ENCODE results near the gene UBE3D. TPM values are rescaled to one million over a fixed set of nuclear protein-coding genes. Genes with fewer than 3 reads are reported as not detected.

UBE3D gene
- total and polyA plus RNA-seq, 2 experiments from 2014 or later = 17.5 to 31.4 TPM

DNA sequence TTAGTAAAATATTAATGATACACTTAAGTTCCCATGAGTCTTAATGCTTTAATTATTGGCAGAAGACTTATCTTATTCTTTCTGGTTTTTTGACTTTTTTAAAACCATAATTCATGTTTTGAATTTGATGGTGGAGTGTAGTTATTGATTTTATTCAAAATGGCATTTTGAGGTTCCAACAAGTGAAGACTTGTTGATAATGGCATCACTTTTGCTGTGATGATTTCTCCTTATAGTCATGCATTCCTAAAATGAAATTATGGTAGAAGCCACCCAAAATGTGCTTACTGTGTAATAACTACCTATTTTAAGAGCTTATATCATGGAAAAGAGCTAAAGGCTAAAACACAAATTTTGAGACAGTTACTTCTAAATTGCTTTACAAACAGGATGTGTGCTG, 4.0 kb upstream of the UBE3D start (continued):
- TF ChIP-seq, protein P1, sequence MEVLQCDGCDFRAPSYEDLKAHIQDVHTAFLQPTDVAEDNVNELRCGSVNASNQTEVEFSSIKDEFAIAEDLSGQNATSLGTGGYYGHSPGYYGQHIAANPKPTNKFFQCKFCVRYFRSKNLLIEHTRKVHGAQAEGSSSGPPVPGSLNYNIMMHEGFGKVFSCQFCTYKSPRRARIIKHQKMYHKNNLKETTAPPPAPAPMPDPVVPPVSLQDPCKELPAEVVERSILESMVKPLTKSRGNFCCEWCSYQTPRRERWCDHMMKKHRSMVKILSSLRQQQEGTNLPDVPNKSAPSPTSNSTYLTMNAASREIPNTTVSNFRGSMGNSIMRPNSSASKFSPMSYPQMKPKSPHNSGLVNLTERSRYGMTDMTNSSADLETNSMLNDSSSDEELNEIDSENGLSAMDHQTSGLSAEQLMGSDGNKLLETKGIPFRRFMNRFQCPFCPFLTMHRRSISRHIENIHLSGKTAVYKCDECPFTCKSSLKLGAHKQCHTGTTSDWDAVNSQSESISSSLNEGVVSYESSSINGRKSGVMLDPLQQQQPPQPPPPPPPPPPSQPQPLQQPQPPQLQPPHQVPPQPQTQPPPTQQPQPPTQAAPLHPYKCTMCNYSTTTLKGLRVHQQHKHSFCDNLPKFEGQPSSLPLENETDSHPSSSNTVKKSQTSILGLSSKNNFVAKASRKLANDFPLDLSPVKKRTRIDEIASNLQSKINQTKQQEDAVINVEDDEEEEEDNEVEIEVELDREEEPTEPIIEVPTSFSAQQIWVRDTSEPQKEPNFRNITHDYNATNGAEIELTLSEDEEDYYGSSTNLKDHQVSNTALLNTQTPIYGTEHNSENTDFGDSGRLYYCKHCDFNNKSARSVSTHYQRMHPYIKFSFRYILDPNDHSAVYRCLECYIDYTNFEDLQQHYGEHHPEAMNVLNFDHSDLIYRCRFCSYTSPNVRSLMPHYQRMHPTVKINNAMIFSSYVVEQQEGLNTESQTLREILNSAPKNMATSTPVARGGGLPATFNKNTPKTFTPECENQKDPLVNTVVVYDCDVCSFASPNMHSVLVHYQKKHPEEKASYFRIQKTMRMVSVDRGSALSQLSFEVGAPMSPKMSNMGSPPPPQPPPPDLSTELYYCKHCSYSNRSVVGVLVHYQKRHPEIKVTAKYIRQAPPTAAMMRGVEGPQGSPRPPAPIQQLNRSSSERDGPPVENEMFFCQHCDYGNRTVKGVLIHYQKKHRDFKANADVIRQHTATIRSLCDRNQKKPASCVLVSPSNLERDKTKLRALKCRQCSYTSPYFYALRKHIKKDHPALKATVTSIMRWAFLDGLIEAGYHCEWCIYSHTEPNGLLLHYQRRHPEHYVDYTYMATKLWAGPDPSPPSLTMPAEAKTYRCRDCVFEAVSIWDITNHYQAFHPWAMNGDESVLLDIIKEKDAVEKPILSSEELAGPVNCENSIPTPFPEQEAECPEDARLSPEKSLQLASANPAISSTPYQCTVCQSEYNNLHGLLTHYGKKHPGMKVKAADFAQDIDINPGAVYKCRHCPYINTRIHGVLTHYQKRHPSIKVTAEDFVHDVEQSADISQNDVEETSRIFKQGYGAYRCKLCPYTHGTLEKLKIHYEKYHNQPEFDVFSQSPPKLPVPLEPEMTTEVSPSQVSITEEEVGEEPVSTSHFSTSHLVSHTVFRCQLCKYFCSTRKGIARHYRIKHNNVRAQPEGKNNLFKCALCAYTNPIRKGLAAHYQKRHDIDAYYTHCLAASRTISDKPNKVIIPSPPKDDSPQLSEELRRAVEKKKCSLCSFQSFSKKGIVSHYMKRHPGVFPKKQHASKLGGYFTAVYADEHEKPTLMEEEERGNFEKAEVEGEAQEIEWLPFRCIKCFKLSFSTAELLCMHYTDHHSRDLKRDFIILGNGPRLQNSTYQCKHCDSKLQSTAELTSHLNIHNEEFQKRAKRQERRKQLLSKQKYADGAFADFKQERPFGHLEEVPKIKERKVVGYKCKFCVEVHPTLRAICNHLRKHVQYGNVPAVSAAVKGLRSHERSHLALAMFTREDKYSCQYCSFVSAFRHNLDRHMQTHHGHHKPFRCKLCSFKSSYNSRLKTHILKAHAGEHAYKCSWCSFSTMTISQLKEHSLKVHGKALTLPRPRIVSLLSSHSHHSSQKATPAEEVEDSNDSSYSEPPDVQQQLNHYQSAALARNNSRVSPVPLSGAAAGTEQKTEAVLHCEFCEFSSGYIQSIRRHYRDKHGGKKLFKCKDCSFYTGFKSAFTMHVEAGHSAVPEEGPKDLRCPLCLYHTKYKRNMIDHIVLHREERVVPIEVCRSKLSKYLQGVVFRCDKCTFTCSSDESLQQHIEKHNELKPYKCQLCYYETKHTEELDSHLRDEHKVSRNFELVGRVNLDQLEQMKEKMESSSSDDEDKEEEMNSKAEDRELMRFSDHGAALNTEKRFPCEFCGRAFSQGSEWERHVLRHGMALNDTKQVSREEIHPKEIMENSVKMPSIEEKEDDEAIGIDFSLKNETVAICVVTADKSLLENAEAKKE (CRISPR knock-in tag; IDR thresholded peaks at IDR 0.05) = no peak
- TF ChIP-seq POLR2AphosphoS5 (IDR thresholded peaks at IDR 0.05; ENCODE audit: low read depth) = no peak
- TF ChIP-seq CTCF (conservative IDR thresholded peaks at IDR 0.05; ENCODE audit: low read depth in 2 of 2) = no peak
- no peak for TF ChIP-seq JUNB (IDR thresholded peaks at IDR 0.05; ENCODE audit: unreplicated experiment)
- TF ChIP-seq NANOG (IDR thresholded peaks at IDR 0.05; ENCODE audit: borderline replicate concordance) = no peak

- no peaks in the 10 kb centered on the region for H3K27me3 ChIP-seq (ENCODE audit: insufficient read depth)
- Mint-ChIP-seq H3K9me3 (no peaks in the 10 kb centered on the region), H3K4me1 (peaks cover 46% of the 10 kb centered on the region), H3K4me3 (peak overlapping the region; percentile 93), H3K36me3 (ENCODE audit: low read depth) (no peaks in the 10 kb centered on the region), H3K27ac (peak overlapping the region; percentile 98), H3K27me3 (ENCODE audit: insufficient read depth, low read depth, poor library complexity) (peaks cover 6% of the 10 kb centered on the region)
- TF ChIP-seq, protein P2, sequence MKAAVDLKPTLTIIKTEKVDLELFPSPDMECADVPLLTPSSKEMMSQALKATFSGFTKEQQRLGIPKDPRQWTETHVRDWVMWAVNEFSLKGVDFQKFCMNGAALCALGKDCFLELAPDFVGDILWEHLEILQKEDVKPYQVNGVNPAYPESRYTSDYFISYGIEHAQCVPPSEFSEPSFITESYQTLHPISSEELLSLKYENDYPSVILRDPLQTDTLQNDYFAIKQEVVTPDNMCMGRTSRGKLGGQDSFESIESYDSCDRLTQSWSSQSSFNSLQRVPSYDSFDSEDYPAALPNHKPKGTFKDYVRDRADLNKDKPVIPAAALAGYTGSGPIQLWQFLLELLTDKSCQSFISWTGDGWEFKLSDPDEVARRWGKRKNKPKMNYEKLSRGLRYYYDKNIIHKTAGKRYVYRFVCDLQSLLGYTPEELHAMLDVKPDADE (IDR thresholded peaks at IDR 0.05) = no peak
- no peak for TF ChIP-seq CTCF (conservative IDR thresholded peaks at IDR 0.05; ENCODE audit: low read depth in 2 of 2)
- TF ChIP-seq STAT1 (IDR thresholded peaks at IDR 0.05; ENCODE audit: unreplicated experiment) = no peak
- no peak for TF ChIP-seq EZH2phosphoT487 (IDR thresholded peaks at IDR 0.05; ENCODE audit: unreplicated experiment)
- no peak for TF ChIP-seq EZH2 (IDR thresholded peaks at IDR 0.05; ENCODE audit: low read depth, unreplicated experiment)
- no peaks in the 10 kb centered on the region for H3F3A ChIP-seq (replicated peaks; ENCODE audit: low read depth)
- peak overlapping the region; percentile 69 for H3K4me3 ChIP-seq
- no peak overlapping the region for H2AFZ ChIP-seq
- DNase-seq (ENCODE audit: low spot score) = no peak
- H3K4me2 ChIP-seq = peak overlapping the region; percentile 75
- H4K20me1 ChIP-seq (replicated peaks; ENCODE audit: insufficient read depth) = no peaks in the 10 kb centered on the region
- H3K36me3 ChIP-seq (ENCODE audit: insufficient read depth) = no peaks in the 10 kb centered on the region
- ATAC-seq = no peak
- peaks cover 33% of the 10 kb centered on the region for H3K4me1 ChIP-seq (ENCODE audit: insufficient read depth)
- H3K27ac ChIP-seq (ENCODE audit: low read depth) = peak overlapping the region; percentile 87
- H3K79me2 ChIP-seq (replicated peaks; ENCODE audit: insufficient read depth) = peaks cover 58% of the 10 kb centered on the region
- H3K9me2 ChIP-seq (ENCODE audit: insufficient read depth) = no peaks in the 10 kb centered on the region
Measured at GRCh38 chr6:83068616-83069015, 3.0 kb upstream of the UBE3D start.
